Mononuclear cell (primary cell): ENCODE results near the gene SCYGR3. TPM values are rescaled to one million over a fixed set of nuclear protein-coding genes. Genes with fewer than 3 reads are reported as not detected.

Source experiments
- H3K27me3 ChIP-seq: 2 replicates; pipeline ENCODE4 v1.6.0; 2011; ENCODE audit warnings: low read length, control low read depth; ENCODE audit not compliant: insufficient read depth
- H3K4me1 ChIP-seq: 2 replicates; pipeline ENCODE4 v1.5.1; 2011; ENCODE audit warnings: mild to moderate bottlenecking, low read length, control low read depth; ENCODE audit not compliant: insufficient read depth
- H3K4me3 ChIP-seq: 2 replicates; pipeline ENCODE4 v1.5.1; 2011; ENCODE audit warnings: mild to moderate bottlenecking, low read length, moderate library complexity
- H3K9me3 ChIP-seq: 2 replicates; pipeline ENCODE4 v1.5.1; 2011; ENCODE audit warnings: low read depth, mild to moderate bottlenecking, control low read depth, low read length
- total RNA-seq: library from RNA; depleted of rRNA; stranded (reverse); fragments of >200 nt; gene quantifications from one replicate; pipeline ENCODE4 v1.2.3, GENCODE V29; 2012

SCYGR3 gene
- total RNA-seq = not detected

- Histone ChIP-seq H3K4me1 (no peaks in the 10 kb centered on the region), H3K27me3 (peaks cover 13% of the 10 kb centered on the region), H3K9me3 (no peaks in the 10 kb centered on the region), H3K4me3 (no peak within 1 kb of the TSS)
These were observed at the start of gene SCYGR3 for GRCh38 chr2:227614740-227615139. Gene SCYGR3, minus strand, starts transcription at chr2:227614840. Its CDS starts 0 bp downstream, at chr2:227614840.

GRCh38 chr2:227661827-227662226 lies 47.2 kb upstream of the SCYGR3 start:
- Histone ChIP-seq H3K27me3 (no peaks in the 10 kb centered on the region), H3K9me3 (no peaks in the 10 kb centered on the region), H3K4me1 (no peaks in the 10 kb centered on the region), H3K4me3 (no peak overlapping the region)

- Histone ChIP-seq H3K9me3 (no peaks in the 10 kb centered on the region), H3K4me3 (no peak overlapping the region), H3K4me1 (no peaks in the 10 kb centered on the region), H3K27me3 (no peaks in the 10 kb centered on the region)
These were observed 46.5 kb upstream of the SCYGR3 start for GRCh38 chr2:227661025-227661649.

- H3K9me3 ChIP-seq = no peaks in the 10 kb centered on the region
- H3K27me3 ChIP-seq = no peaks in the 10 kb centered on the region
- H3K4me3 ChIP-seq = no peak overlapping the region
- no peaks in the 10 kb centered on the region for H3K4me1 ChIP-seq
These were observed 42.7 kb upstream of the SCYGR3 start for GRCh38 chr2:227657199-227657845.

GRCh38 chr2:227655454-227655853 lies 40.8 kb upstream of the SCYGR3 start:
- no peaks in the 10 kb centered on the region for H3K9me3 ChIP-seq
- H3K4me3 ChIP-seq = no peak overlapping the region
- H3K27me3 ChIP-seq = no peaks in the 10 kb centered on the region
- H3K4me1 ChIP-seq = no peaks in the 10 kb centered on the region

- Histone ChIP-seq H3K4me3 (no peak overlapping the region), H3K27me3 (no peaks in the 10 kb centered on the region), H3K4me1 (no peaks in the 10 kb centered on the region), H3K9me3 (no peaks in the 10 kb centered on the region)
These were observed 39.8 kb upstream of the SCYGR3 start for GRCh38 chr2:227654426-227654825.

GRCh38 chr2:227653419-227653818 lies 38.8 kb upstream of the SCYGR3 start:
- Histone ChIP-seq H3K27me3 (no peaks in the 10 kb centered on the region), H3K4me3 (no peak overlapping the region), H3K4me1 (no peaks in the 10 kb centered on the region), H3K9me3 (no peaks in the 10 kb centered on the region)

- Histone ChIP-seq H3K4me1 (no peaks in the 10 kb centered on the region), H3K4me3 (no peak overlapping the region), H3K27me3 (no peaks in the 10 kb centered on the region), H3K9me3 (no peaks in the 10 kb centered on the region)
These were observed 29.4 kb upstream of the SCYGR3 start for GRCh38 chr2:227643990-227644551.

GRCh38 chr2:227642656-227643055 lies 28.0 kb upstream of the SCYGR3 start:
- Histone ChIP-seq H3K27me3 (no peaks in the 10 kb centered on the region), H3K9me3 (no peaks in the 10 kb centered on the region), H3K4me1 (no peaks in the 10 kb centered on the region), H3K4me3 (no peak overlapping the region)

- Histone ChIP-seq H3K4me3 (no peak overlapping the region), H3K9me3 (no peaks in the 10 kb centered on the region), H3K4me1 (no peaks in the 10 kb centered on the region), H3K27me3 (no peaks in the 10 kb centered on the region)
These were observed 19.6 kb upstream of the SCYGR3 start for GRCh38 chr2:227634201-227634600.

GRCh38 chr2:227632827-227633226 lies 18.2 kb upstream of the SCYGR3 start:
- Histone ChIP-seq H3K27me3 (no peaks in the 10 kb centered on the region), H3K9me3 (no peaks in the 10 kb centered on the region), H3K4me3 (no peak overlapping the region), H3K4me1 (no peaks in the 10 kb centered on the region)

- H3K9me3 ChIP-seq = no peaks in the 10 kb centered on the region
These were observed 15.7 kb upstream of the SCYGR3 start for GRCh38 chr2:227630322-227630721.

GRCh38 chr2:227629435-227629834 lies 14.8 kb upstream of the SCYGR3 start:
- H3K4me1 ChIP-seq = no peaks in the 10 kb centered on the region
- H3K4me3 ChIP-seq = no peak overlapping the region
- H3K27me3 ChIP-seq = no peaks in the 10 kb centered on the region
- H3K9me3 ChIP-seq = no peaks in the 10 kb centered on the region

More at GRCh38 chr2:227630322-227630721, 15.7 kb upstream of the SCYGR3 start:
- Histone ChIP-seq H3K27me3 (no peaks in the 10 kb centered on the region), H3K4me3 (no peak overlapping the region), H3K4me1 (no peaks in the 10 kb centered on the region)

GRCh38 chr2:227627769-227628168 lies 13.1 kb upstream of the SCYGR3 start:
- no peaks in the 10 kb centered on the region for H3K27me3 ChIP-seq
- H3K4me3 ChIP-seq = no peak overlapping the region
- H3K4me1 ChIP-seq = no peaks in the 10 kb centered on the region
- no peaks in the 10 kb centered on the region for H3K9me3 ChIP-seq

- Histone ChIP-seq H3K9me3 (no peaks in the 10 kb centered on the region), H3K4me3 (no peak overlapping the region), H3K4me1 (no peaks in the 10 kb centered on the region), H3K27me3 (no peaks in the 10 kb centered on the region)
These were observed 12.0 kb upstream of the SCYGR3 start for GRCh38 chr2:227626580-227627151.
